Gastroesophageal sphincter (tissue), 4 donors: ENCODE data around the gene CA9. TPM values are rescaled to one million over a fixed set of nuclear protein-coding genes. Genes with fewer than 3 reads are reported as not detected.

Experiments used
- ATAC-seq: fragments of 150-250 bp; one replicate; pipeline ENCODE4 v1.9.1; 2016; ENCODE audit warnings: mild to moderate bottlenecking, moderate library complexity
- H3K27ac ChIP-seq, 4 donors: fragments of 200-600 bp; sonication (generic) in 3 of 4; 1 replicate in 3 of 4; 2 replicates in 1 of 4; pipeline ENCODE4 v1.5.1; 2016 to 2019
- H3K27me3 ChIP-seq: fragments of 200-600 bp; sonication (generic); one replicate; pipeline ENCODE4 v1.5.1; 2019
- H3K36me3 ChIP-seq, 2 donors: fragments of 200-600 bp; sonication (generic); one replicate each; pipeline ENCODE4 v1.5.1; 2019; ENCODE audit warnings: control low read depth in 1 of 2
- H3K4me1 ChIP-seq, 3 donors: fragments of 200-600 bp; sonication (generic); 1 replicate in 2 of 3; 2 replicates in 1 of 3; pipeline ENCODE4 v1.5.1; 2016 to 2019; ENCODE audit warnings: control low read depth in 2 of 3
- H3K4me3 ChIP-seq, 2 donors: fragments of 200-600 bp; sonication (generic); one replicate each; pipeline ENCODE4 v1.5.1; 2019; ENCODE audit warnings: mild to moderate bottlenecking in 1 of 2, moderate library complexity in 1 of 2
- H3K9me3 ChIP-seq, 3 donors: fragments of 200-600 bp; sonication (generic); one replicate each; pipeline ENCODE4 v1.5.1; 2017 to 2019; ENCODE audit warnings: control low read depth in 2 of 3
- EP300 ChIP-seq: sonication (generic); formaldehyde crosslinking; IDR thresholded peaks from one replicate; pipeline ENCODE4 v1.6.1; 2017; ENCODE audit warnings: antibody characterized with exemption, mild to moderate bottlenecking
- POLR2A ChIP-seq, 2 donors: fragments of 450-650 bp; IDR thresholded peaks; one replicate each; pipeline ENCODE4 v1.6.1; 2017; ENCODE audit warnings: antibody characterized with exemption in 2 of 2, mild to moderate bottlenecking in 2 of 2, moderate library complexity in 1 of 2
- POLR2AphosphoS5 ChIP-seq: sonication (generic); formaldehyde crosslinking; IDR thresholded peaks from one replicate; pipeline ENCODE4 v1.6.1; 2017; ENCODE audit warnings: antibody characterized with exemption
- WGBS, 2 donors: methylation state at CpG; one replicate each; pipeline ENCODE4 v1.1.5; 2018; ENCODE audit warnings: low coverage in 1 of 2; 5-methylcytosine and 5-hydroxymethylcytosine counted together
- total RNA-seq, 4 donors: library from RNA; depleted of rRNA; stranded (reverse); fragments of >200 nt; gene quantifications; one replicate each; pipeline ENCODE4 v1.1.0, GENCODE V29; 2016
- TF ChIP-seq, protein P1 (sequence below), 4 experiments: fragments of 200-600 bp in 2 of 4; fragments of 450-650 bp in 2 of 4; sonication (generic) in 1 of 4; IDR thresholded peaks; one replicate each; pipeline ENCODE4 v1.5.1; 2017 to 2019; ENCODE audit warnings: antibody characterized with exemption in 4 of 4, mild to moderate bottlenecking in 2 of 4, moderate library complexity in 2 of 4

Gene CA9
- total RNA-seq, 4 donors from 2014 or later, result 3.9 TPM; not detected in 3

- ATAC-seq, result peak; percentile 4
- peak overlapping the region in 1 of 2 donors; percentile 81 for H3K4me3 ChIP-seq
- H3K9me3 ChIP-seq, result no peaks in the 10 kb centered on the region
- H3K27me3 ChIP-seq, result no peaks in the 10 kb centered on the region
- peaks cover 0 to 63% (median 2%) of the 10 kb centered on the region in 3 donors for H3K4me1 ChIP-seq
- TF ChIP-seq POLR2A (IDR thresholded peaks at IDR 0.05), result peak in 1 of 2 donors; percentile 27
- TF ChIP-seq, protein P1, sequence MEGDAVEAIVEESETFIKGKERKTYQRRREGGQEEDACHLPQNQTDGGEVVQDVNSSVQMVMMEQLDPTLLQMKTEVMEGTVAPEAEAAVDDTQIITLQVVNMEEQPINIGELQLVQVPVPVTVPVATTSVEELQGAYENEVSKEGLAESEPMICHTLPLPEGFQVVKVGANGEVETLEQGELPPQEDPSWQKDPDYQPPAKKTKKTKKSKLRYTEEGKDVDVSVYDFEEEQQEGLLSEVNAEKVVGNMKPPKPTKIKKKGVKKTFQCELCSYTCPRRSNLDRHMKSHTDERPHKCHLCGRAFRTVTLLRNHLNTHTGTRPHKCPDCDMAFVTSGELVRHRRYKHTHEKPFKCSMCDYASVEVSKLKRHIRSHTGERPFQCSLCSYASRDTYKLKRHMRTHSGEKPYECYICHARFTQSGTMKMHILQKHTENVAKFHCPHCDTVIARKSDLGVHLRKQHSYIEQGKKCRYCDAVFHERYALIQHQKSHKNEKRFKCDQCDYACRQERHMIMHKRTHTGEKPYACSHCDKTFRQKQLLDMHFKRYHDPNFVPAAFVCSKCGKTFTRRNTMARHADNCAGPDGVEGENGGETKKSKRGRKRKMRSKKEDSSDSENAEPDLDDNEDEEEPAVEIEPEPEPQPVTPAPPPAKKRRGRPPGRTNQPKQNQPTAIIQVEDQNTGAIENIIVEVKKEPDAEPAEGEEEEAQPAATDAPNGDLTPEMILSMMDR (IDR thresholded peaks at IDR 0.05), result no peak
- TF ChIP-seq EP300, result no peak
- peak; percentile 77 for TF ChIP-seq POLR2AphosphoS5
- H3K36me3 ChIP-seq, result peaks cover 0 to 49% of the 10 kb centered on the region in 2 donors
- peak overlapping the region; percentile 96 to 99 (median 98) for H3K27ac ChIP-seq
- WGBS, 2 donors, result 80% methylated on average over 1 of the region's 3 CpGs; no CpG with 5 or more reads in 1 of the 2 donors
These were observed 7.7 kb downstream of the CA9 start for GRCh38 chr9:35681341-35682002.

DNA sequence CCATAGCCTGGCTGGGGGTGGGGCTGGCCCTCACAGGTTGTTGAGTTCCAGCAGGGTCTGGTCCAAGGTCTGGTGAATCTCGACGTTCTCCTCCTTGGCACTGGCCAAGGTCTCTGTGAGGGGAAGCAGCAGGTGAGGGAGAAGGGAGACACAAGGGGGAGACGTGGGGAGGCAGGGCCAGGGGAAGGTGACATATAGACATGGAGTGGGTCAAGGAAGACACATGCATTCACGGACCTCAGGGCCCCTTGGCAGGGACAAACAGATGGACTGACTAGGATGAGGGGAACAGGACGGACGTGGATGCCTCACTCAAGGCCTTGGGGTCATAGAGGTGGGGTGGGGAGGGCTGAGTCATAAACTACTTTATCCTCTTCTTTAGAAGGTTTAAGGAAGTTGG is 8.3 kb downstream of the CA9 start:
- peak; percentile 6 for ATAC-seq
- whole genome bisulfite sequencing, 2 donors, result 37 to 53% methylated on average over 4 to 6 of the region's 6 CpGs
- Histone ChIP-seq H3K4me1 (peaks cover 0 to 58% (median 0%) of the 10 kb centered on the region in 3 donors), H3K27ac (peak overlapping the region; percentile 96 to 99 (median 98)), H3K36me3 (peaks cover 0 to 54% of the 10 kb centered on the region in 2 donors), H3K9me3 (no peaks in the 10 kb centered on the region), H3K27me3 (no peaks in the 10 kb centered on the region), H3K4me3 (peak overlapping the region in 1 of 2 donors; percentile 81)
- peak; percentile 80 for TF ChIP-seq POLR2AphosphoS5
- TF ChIP-seq POLR2A (IDR thresholded peaks at IDR 0.05), result no peak

DNA sequence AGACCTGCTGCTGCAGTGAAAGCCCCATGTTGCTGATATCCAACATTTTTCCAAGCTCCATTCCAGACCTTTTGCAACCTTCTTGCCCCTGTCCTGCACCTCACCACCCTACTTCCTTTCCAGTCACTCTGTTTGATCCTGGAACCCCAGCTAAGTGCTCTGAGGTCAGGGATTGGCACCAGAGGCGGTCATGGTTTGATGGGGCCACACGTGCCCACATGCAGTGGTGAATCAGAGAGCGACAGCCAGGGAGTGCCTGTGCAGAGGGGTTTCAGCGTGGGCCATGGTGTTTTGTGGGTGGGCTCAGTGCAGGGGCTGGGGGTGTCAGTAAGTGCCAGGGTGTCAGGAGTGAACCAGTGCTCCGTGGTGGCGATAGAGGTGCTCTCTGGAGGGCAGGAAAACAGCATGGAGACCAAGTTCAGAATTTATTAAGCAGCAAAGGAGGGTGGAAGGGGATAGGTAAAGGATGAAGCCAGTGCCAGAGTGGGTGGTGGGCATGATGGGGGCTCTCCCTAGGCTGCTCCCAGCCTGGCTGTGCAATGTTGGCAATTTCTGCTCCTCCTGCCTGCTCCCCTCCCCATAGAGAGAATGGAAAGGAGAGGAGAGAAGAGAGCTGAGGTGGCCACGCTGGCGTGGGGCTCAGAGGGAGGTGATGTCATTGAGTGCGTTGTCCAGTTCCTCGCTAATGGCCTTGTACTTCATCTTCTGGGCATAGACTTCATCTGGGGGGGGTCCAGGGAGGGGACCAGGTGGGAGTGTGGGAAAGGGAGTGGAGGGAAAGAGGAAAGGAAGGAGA is 9.0 kb downstream of the CA9 start:
- peak overlapping the region; percentile 96 to 99 (median 98) for H3K27ac ChIP-seq
- H3K4me3 ChIP-seq, result peak overlapping the region; percentile 79 to 81
- peaks cover 0 to 60% of the 10 kb centered on the region in 2 donors for H3K36me3 ChIP-seq
- H3K4me1 ChIP-seq, result peaks cover 0 to 58% (median 0%) of the 10 kb centered on the region in 3 donors
- no peak for ATAC-seq
- H3K9me3 ChIP-seq, result no peaks in the 10 kb centered on the region
- 41 to 48% methylated on average over 4 to 6 of the region's 10 CpGs for WGBS, 2 donors
- H3K27me3 ChIP-seq, result no peaks in the 10 kb centered on the region
- TF ChIP-seq POLR2A (IDR thresholded peaks at IDR 0.05) (peak in 1 of 2 donors; percentile 24), POLR2AphosphoS5 (peak; percentile 79), EP300 (no peak)
- TF ChIP-seq, protein P1 (IDR thresholded peaks at IDR 0.05), result no peak

- no peak for ATAC-seq
- Histone ChIP-seq H3K27ac (peak overlapping the region; percentile 96 to 99 (median 98)), H3K36me3 (peaks cover 0 to 67% of the 10 kb centered on the region in 2 donors), H3K9me3 (no peaks in the 10 kb centered on the region), H3K4me3 (peak overlapping the region; percentile 79 to 81), H3K4me1 (peaks cover 0 to 64% (median 0%) of the 10 kb centered on the region in 3 donors), H3K27me3 (no peaks in the 10 kb centered on the region)
- WGBS, 2 donors, result 40 to 63% methylated on average over 1 of the region's 2 CpGs
- TF ChIP-seq POLR2A (IDR thresholded peaks at IDR 0.05), result peak in 1 of 2 donors; percentile 5
- TF ChIP-seq, protein P1 (IDR thresholded peaks at IDR 0.05), result no peak
- TF ChIP-seq POLR2AphosphoS5, result peak; percentile 33
These were observed 9.6 kb downstream of the CA9 start for GRCh38 chr9:35683323-35683722.

DNA sequence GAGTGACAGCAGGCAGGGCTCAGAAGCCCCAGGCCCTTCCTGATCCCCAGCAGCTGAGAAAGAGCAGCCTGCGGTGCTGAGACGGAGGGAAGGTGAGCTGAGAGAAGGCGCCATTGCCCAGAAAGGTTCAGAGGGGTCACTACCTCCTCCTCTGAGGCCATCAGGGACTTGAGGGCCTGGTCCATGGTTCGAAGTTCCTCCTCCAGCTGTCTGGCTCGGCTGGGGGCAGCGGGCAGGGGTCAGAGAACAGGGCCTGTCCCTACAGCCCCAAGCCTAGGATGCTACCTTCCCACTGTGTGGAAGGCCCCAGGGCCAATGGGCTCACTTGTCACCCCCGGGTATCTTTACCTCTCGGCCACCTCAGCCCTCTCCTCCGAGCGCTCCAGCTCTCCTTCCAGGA is 11.2 kb downstream of the CA9 start:
- H3K9me3 ChIP-seq, result no peaks in the 10 kb centered on the region
- H3K4me3 ChIP-seq, result peak overlapping the region; percentile 79 to 81
- H3K27me3 ChIP-seq, result no peaks in the 10 kb centered on the region
- 30 to 59% methylated on average over 5 to 9 of the region's 10 CpGs for WGBS, 2 donors
- peaks cover 0 to 70% of the 10 kb centered on the region in 2 donors for H3K36me3 ChIP-seq
- ATAC-seq, result no peak
- H3K4me1 ChIP-seq, result peaks cover 0 to 66% (median 0%) of the 10 kb centered on the region in 3 donors
- TF ChIP-seq EP300, result no peak
- TF ChIP-seq, protein P1 (IDR thresholded peaks at IDR 0.05), result no peak
- no peak for TF ChIP-seq POLR2A (IDR thresholded peaks at IDR 0.05)
- TF ChIP-seq POLR2AphosphoS5, result peak; percentile 30
- peak overlapping the region; percentile 96 to 99 (median 98) for H3K27ac ChIP-seq
